ENCODE data around the gene PRPS2. TPM values are rescaled to one million over a fixed set of nuclear protein-coding genes. Genes with fewer than 3 reads are reported as not detected.

Gene PRPS2
- total RNA-seq, 1 experiment from 2014 or later: 79.5 TPM

- H3K9ac ChIP-seq (ENCODE audit: low read length): no peak overlapping the region
- ATAC-seq: no peak
- intact Hi-C loops (cut with micrococcal nuclease): no loop called here
- no peak overlapping the region for H3K4me3 ChIP-seq (replicated peaks in 1 of 2; ENCODE audit: low read depth in 1 of 2, low read length in 2 of 2)
- H3K79me2 ChIP-seq (ENCODE audit: insufficient read depth, low read length): no peaks in the 10 kb centered on the region
- DNase-seq (ENCODE audit: low read depth, low spot score): no peak
- no TSS peak for BruUV-seq (replicated peaks)
- no peaks in the 10 kb centered on the region for H3K36me3 ChIP-seq (ENCODE audit: control insufficient read depth in 1 of 2, insufficient read depth in 2 of 2, low read length in 2 of 2)
- no peak overlapping the region for H2AFZ ChIP-seq (ENCODE audit: low read depth, low read length, poor library complexity, severe bottlenecking)
- no peaks in the 10 kb centered on the region for H3K9me2 ChIP-seq (ENCODE audit: insufficient read depth)
- H3K4me2 ChIP-seq (ENCODE audit: low read length): no peak overlapping the region
- CTCF ChIA-PET: no interaction called here
- H3K9me3 ChIP-seq (ENCODE audit: control insufficient read depth in 1 of 2, insufficient read depth in 1 of 2, low read depth in 1 of 2, low read length in 2 of 2): no peaks in the 10 kb centered on the region
- RAD21 ChIA-PET (ENCODE audit: low non-redundant PET in 1 of 2, low total read pairs in 2 of 2, uncharacterized antibody in 2 of 2, unreplicated experiment in 2 of 2): no interaction called here
- TF ChIP-seq POLR2A (IDR thresholded peaks at IDR 0.05; ENCODE audit: borderline replicate concordance, extremely low read depth, insufficient read depth, insufficient read length) (no peak), SRF (IDR thresholded peaks at IDR 0.05; ENCODE audit: low read depth) (no peak), MAX (IDR thresholded peaks at IDR 0.05) (no peak), EZH2phosphoT487 (IDR thresholded peaks at IDR 0.05; ENCODE audit: borderline replicate concordance) (no peak), ZNF274 (IDR thresholded peaks at IDR 0.05; ENCODE audit: low read depth, low read length) (no peak), CTCF (IDR thresholded peaks at IDR 0.05 in 2 of 3, conservative IDR thresholded peaks at IDR 0.05 in 1 of 3; ENCODE audit: borderline replicate concordance in 1 of 3, insufficient read depth in 1 of 3, low read depth in 2 of 3, low read length in 2 of 3) (no peak), CBX3 (IDR thresholded peaks at IDR 0.05; ENCODE audit: low read depth) (no peak), EZH2 (IDR thresholded peaks at IDR 0.05) (no peak), ZBTB33 (IDR thresholded peaks at IDR 0.05; ENCODE audit: extremely low read depth, insufficient replicate concordance, low read length) (no peak), EGR1 (IDR thresholded peaks at IDR 0.05; ENCODE audit: low read depth) (no peak), YY1 (IDR thresholded peaks at IDR 0.05; ENCODE audit: extremely low read depth, insufficient replicate concordance, low read depth, low read length) (no peak), SP1 (IDR thresholded peaks at IDR 0.05; ENCODE audit: low read depth) (no peak)
- H3K27ac ChIP-seq (ENCODE audit: low read depth, low read length): no peak overlapping the region
- no peaks in the 10 kb centered on the region for H3K27me3 ChIP-seq (ENCODE audit: insufficient read depth, low read length)
- no peaks in the 10 kb centered on the region for H4K20me1 ChIP-seq (ENCODE audit: insufficient read depth)
- POLR2A ChIA-PET: no interaction called here
- no peaks in the 10 kb centered on the region for H3K4me1 ChIP-seq (ENCODE audit: control insufficient read depth in 1 of 2, insufficient read depth in 2 of 2, low read length in 2 of 2)
Observed at GRCh38 chrX:12868747-12869146, 77.5 kb downstream of the PRPS2 start.
